CD14-positive monocyte (primary cell): ENCODE results near the gene IL15. TPM values are rescaled to one million over a fixed set of nuclear protein-coding genes. Genes with fewer than 3 reads are reported as not detected.

ENCODE experiments used
- DNase-seq, 3 donors: peaks; one replicate each; pipeline ENCODE4 v3.0.0-alpha.2; 2011 to 2022
- H2AFZ ChIP-seq: 2 replicates; pipeline ENCODE4 v1.6.0; 2012; ENCODE audit warnings: mild to moderate bottlenecking, low read depth, low read length, inconsistent platforms; ENCODE audit not compliant: insufficient read depth, poor library complexity, severe bottlenecking
- H3K27ac ChIP-seq, 2 donors: 1 replicate in 1 of 2; 2 replicates in 1 of 2; pipeline ENCODE4 v1.5.1; 2012 to 2013; ENCODE audit warnings: low read length in 2 of 2, control low read depth in 1 of 2, inconsistent platforms in 1 of 2, low read depth in 1 of 2, mild to moderate bottlenecking in 1 of 2
- H3K27me3 ChIP-seq, 2 donors: one replicate each; pipeline versions ENCODE4 v1.6.0 to v1.6.1; 2011 to 2013; ENCODE audit warnings: low read length in 2 of 2; ENCODE audit not compliant: control insufficient read depth in 2 of 2, insufficient read depth in 2 of 2
- H3K36me3 ChIP-seq, 2 donors: replicated peaks in 1 of 2; 1 replicate in 1 of 2; 2 replicates in 1 of 2; pipeline versions ENCODE4 v1.5.1 to v1.6.1; 2012 to 2013; ENCODE audit warnings: low read length in 2 of 2, control low read depth in 1 of 2, inconsistent platforms in 1 of 2, mild to moderate bottlenecking in 1 of 2; ENCODE audit not compliant: insufficient read depth in 2 of 2, control insufficient read depth in 1 of 2
- H3K4me1 ChIP-seq, 2 donors: 1 replicate in 1 of 2; 2 replicates in 1 of 2; pipeline versions ENCODE4 v1.5.1 to v1.6.1; 2012 to 2013; ENCODE audit warnings: low read length in 2 of 2, control low read depth in 1 of 2, inconsistent platforms in 1 of 2, mild to moderate bottlenecking in 1 of 2, moderate library complexity in 1 of 2; ENCODE audit not compliant: insufficient read depth in 2 of 2, control insufficient read depth in 1 of 2
- H3K4me2 ChIP-seq: replicated peaks from 2 replicates; pipeline ENCODE3; 2012; ENCODE audit warnings: low read length, moderate library complexity, mild to moderate bottlenecking; ENCODE audit not compliant: poor library complexity, severe bottlenecking; ENCODE audit errors: extremely low read depth
- H3K4me3 ChIP-seq, 3 experiments: fragments of 200-600 bp in 1 of 3; sonication (generic) in 1 of 3; replicated peaks in 1 of 3; 1 replicate in 2 of 3; 2 replicates in 1 of 3; pipeline ENCODE4 v1.5.1; 2011 to 2013; ENCODE audit warnings: low read length in 3 of 3, mild to moderate bottlenecking in 3 of 3, control low read depth in 2 of 3, low read depth in 2 of 3, inconsistent platforms in 1 of 3, moderate library complexity in 1 of 3
- H3K79me2 ChIP-seq: 2 replicates; pipeline ENCODE4 v1.6.0; 2012; ENCODE audit warnings: mild to moderate bottlenecking, control low read depth, inconsistent platforms, low read length, moderate library complexity; ENCODE audit not compliant: insufficient read depth
- H3K9ac ChIP-seq: 2 replicates; pipeline ENCODE4 v1.6.0; 2017; ENCODE audit warnings: low read length, mild to moderate bottlenecking; ENCODE audit not compliant: insufficient read depth, poor library complexity, severe bottlenecking
- H3K9me3 ChIP-seq, 2 donors: replicated peaks in 1 of 2; 1 replicate in 1 of 2; 2 replicates in 1 of 2; pipeline versions ENCODE4 v1.5.1 to v1.6.1; 2012 to 2013; ENCODE audit warnings: low read length in 2 of 2, control low read depth in 1 of 2; ENCODE audit not compliant: control insufficient read depth in 1 of 2, insufficient read depth in 1 of 2
- H4K20me1 ChIP-seq: 2 replicates; pipeline ENCODE4 v1.6.0; 2012; ENCODE audit warnings: mild to moderate bottlenecking, low read length, control low read depth, moderate library complexity; ENCODE audit not compliant: insufficient read depth
- H3K27ac Mint-ChIP-seq, 7 donors: one replicate each; pipeline ENCODE4 v1.8.0; 2020; ENCODE audit warnings: mild to moderate bottlenecking in 7 of 7, mixed read lengths in 7 of 7, moderate library complexity in 6 of 7, inconsistent platforms in 2 of 7
- H3K27me3 Mint-ChIP-seq, 3 donors: one replicate each; pipeline ENCODE4 v1.8.0; 2021 to 2022; ENCODE audit warnings: low read depth in 3 of 3, mild to moderate bottlenecking in 3 of 3, mixed read lengths in 3 of 3, moderate library complexity in 3 of 3, inconsistent platforms in 1 of 3
- H3K36me3 Mint-ChIP-seq, 2 donors: one replicate each; pipeline ENCODE4 v1.8.0; 2020; ENCODE audit warnings: mixed read lengths in 2 of 2, inconsistent platforms in 1 of 2, mild to moderate bottlenecking in 1 of 2
- H3K4me1 Mint-ChIP-seq: one replicate; pipeline ENCODE4 v1.8.0; 2020; ENCODE audit warnings: mild to moderate bottlenecking, mixed read lengths
- H3K4me3 Mint-ChIP-seq, 2 donors: one replicate each; pipeline ENCODE4 v1.8.0; 2020; ENCODE audit warnings: mild to moderate bottlenecking in 2 of 2, mixed read lengths in 2 of 2, moderate library complexity in 1 of 2
- H3K9me3 Mint-ChIP-seq, 7 donors: one replicate each; pipeline ENCODE4 v1.8.0; 2020 to 2022; ENCODE audit warnings: mixed read lengths in 7 of 7, mild to moderate bottlenecking in 6 of 7, moderate library complexity in 6 of 7, inconsistent platforms in 2 of 7
- WGBS: methylation state at CpG from one replicate; pipeline ENCODE4 v1.1.5; 2013; ENCODE audit warnings: missing lambda C conversion rate; ENCODE audit not compliant: insufficient coverage; 5-methylcytosine and 5-hydroxymethylcytosine counted together
- intact Hi-C, 2 donors: fragments of 100-400 bp; cut with micrococcal nuclease; formaldehyde crosslinking; loops; one replicate each; pipeline versions ENCODE4 v1.15.0 to v1.15.1; 2023
- polyA plus RNA-seq, 3 donors: library from polyadenylated mRNA; depleted of rRNA in 1 of 3; unstranded in 2 of 3; stranded (reverse) in 1 of 3; fragments of 300-500 nt in 2 of 3; fragments of >200 nt in 1 of 3; fragmentation: Illumina TruSeq in 2 of 3; gene quantifications; 1 replicate in 2 of 3; 2 replicates in 1 of 3; pipeline ENCODE4 v1.2.3, GENCODE V29; 2012 to 2021
- TF ChIP-seq, protein P1 (sequence below): fragments of 200-600 bp; IDR thresholded peaks from one replicate; pipeline ENCODE4 v1.8.0; 2022; ENCODE audit warnings: antibody characterized with exemption, mild to moderate bottlenecking

The IL15 gene
- polyA plus RNA-seq, 3 donors: 22.1 to 34.3 (median 25.7) TPM

DNA sequence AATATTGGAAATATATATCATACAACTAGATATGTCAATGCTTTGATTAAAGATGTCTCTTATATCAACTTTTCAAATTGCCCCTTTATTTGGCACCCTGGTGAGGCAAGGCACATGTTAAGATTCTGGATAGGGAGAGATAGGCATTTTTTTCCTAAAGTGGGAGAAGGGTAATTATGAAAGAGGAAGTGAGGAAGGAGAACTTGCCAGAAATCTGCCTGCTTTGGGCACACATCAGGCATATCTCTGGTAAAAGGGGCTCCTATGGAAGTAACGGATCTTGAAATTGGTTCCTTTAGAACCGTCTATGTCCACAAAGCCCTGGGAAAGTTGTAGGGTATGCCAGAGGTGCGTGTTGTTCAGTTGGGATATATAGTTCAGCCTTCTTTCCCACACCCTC, 5.7 kb downstream of the IL15 start:
- Mint-ChIP-seq H3K9me3 (peaks cover 0 to 3% (median 0%) of the 10 kb centered on the region in 7 donors), H3K27me3 (peaks cover 0 to 10% (median 4%) of the 10 kb centered on the region in 3 donors), H3K4me3 (no peak overlapping the region), H3K27ac (peak overlapping the region in 2 of 7 donors; percentile 16), H3K36me3 (peaks cover 6 to 10% of the 10 kb centered on the region in 2 donors), H3K4me1 (peaks cover 63% of the 10 kb centered on the region)
- Histone ChIP-seq H3K27me3 (no peaks in the 10 kb centered on the region), H3K79me2 (peaks cover 5% of the 10 kb centered on the region), H3K9me3 (no peaks in the 10 kb centered on the region), H4K20me1 (peaks cover 30% of the 10 kb centered on the region), H3K4me3 (peak overlapping the region in 1 of 3 experiments; percentile 19), H3K9ac (no peak overlapping the region), H3K4me1 (peaks cover 35 to 49% of the 10 kb centered on the region in 2 donors), H2AFZ (no peak overlapping the region), H3K4me2 (no peak overlapping the region), H3K36me3 (no peaks in the 10 kb centered on the region), H3K27ac (peak overlapping the region in 1 of 2 donors; percentile 16)
- 17% methylated on average over 1 of the region's 3 CpGs for WGBS
- intact Hi-C loops: no loop called here
- TF ChIP-seq, protein P1, sequence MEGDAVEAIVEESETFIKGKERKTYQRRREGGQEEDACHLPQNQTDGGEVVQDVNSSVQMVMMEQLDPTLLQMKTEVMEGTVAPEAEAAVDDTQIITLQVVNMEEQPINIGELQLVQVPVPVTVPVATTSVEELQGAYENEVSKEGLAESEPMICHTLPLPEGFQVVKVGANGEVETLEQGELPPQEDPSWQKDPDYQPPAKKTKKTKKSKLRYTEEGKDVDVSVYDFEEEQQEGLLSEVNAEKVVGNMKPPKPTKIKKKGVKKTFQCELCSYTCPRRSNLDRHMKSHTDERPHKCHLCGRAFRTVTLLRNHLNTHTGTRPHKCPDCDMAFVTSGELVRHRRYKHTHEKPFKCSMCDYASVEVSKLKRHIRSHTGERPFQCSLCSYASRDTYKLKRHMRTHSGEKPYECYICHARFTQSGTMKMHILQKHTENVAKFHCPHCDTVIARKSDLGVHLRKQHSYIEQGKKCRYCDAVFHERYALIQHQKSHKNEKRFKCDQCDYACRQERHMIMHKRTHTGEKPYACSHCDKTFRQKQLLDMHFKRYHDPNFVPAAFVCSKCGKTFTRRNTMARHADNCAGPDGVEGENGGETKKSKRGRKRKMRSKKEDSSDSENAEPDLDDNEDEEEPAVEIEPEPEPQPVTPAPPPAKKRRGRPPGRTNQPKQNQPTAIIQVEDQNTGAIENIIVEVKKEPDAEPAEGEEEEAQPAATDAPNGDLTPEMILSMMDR: no peak
- DNase-seq: peak in 2 of 3 donors; percentile 23 to 26

DNA sequence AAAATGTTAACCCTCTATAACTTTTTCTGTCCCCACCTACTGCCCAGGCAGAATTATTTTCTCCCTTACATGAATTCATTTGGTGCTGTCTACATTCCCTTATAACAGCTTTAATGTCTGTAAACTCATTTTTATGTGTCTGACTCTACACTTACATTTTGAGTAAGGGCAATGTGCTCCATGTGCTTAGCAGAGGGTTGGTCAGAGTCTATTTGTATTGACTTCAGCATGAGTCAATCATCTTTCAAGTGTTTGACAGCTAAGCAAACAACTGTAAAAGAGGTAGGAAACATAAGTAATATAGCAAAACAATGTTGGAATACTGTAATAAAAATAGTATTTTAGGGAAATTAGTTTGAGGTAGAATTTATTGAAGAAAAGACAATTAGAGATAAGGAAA, 6.3 kb downstream of the IL15 start:
- intact Hi-C loops: no loop called here
- H3K4me1 ChIP-seq: peaks cover 32 to 47% of the 10 kb centered on the region in 2 donors
- TF ChIP-seq, protein P1: no peak
- H2AFZ ChIP-seq: no peak overlapping the region
- peaks cover 0 to 7% (median 2%) of the 10 kb centered on the region in 3 donors for H3K27me3 Mint-ChIP-seq
- H3K9me3 ChIP-seq: no peaks in the 10 kb centered on the region
- H3K4me3 ChIP-seq: no peak overlapping the region
- H3K36me3 Mint-ChIP-seq: peaks cover 6 to 10% of the 10 kb centered on the region in 2 donors
- peaks cover 0 to 3% (median 0%) of the 10 kb centered on the region in 7 donors for H3K9me3 Mint-ChIP-seq
- peaks cover 60% of the 10 kb centered on the region for H3K4me1 Mint-ChIP-seq
- no peak overlapping the region for H3K4me2 ChIP-seq
- H3K9ac ChIP-seq: no peak overlapping the region
- no peak for DNase-seq
- H3K36me3 ChIP-seq: no peaks in the 10 kb centered on the region
- H3K4me3 Mint-ChIP-seq: no peak overlapping the region
- no peak overlapping the region for H3K27ac Mint-ChIP-seq
- peaks cover 5% of the 10 kb centered on the region for H3K79me2 ChIP-seq
- H3K27ac ChIP-seq: peak overlapping the region in 1 of 2 donors; percentile 16
- H3K27me3 ChIP-seq: no peaks in the 10 kb centered on the region
- peaks cover 35% of the 10 kb centered on the region for H4K20me1 ChIP-seq
